Kidney tubule cell (primary cell): ENCODE results near the gene MYLIP.
A peak's percentile ranks its signal among the peaks of the same experiment; 100 is the strongest.

Experiments
- DNase-seq: peaks from one replicate; pipeline ENCODE4 v3.0.0-alpha.2; 2018; ENCODE audit warnings: low spot score

Gene MYLIP

GRCh38 chr6:16141514-16141913 is 12.6 kb downstream of the MYLIP start:
- DNase-seq = no peak

DNA sequence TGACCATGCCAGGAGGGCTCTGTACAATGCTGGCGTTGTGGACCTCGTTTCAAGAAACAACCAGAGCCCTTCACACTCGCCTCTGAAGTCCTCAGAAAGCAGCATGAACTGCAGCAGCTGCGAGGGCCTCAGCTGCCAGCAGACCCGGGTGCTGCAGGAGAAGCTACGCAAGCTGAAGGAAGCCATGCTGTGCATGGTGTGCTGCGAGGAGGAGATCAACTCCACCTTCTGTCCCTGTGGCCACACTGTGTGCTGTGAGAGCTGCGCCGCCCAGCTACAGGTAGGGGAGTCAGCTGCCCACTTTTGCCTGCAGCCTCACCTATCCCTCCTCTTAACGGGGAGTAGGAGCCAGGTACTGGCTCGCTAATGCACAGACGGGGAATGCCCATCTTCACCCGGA is 16.2 kb downstream of the MYLIP start:
- DNase-seq = no peak

- peak; percentile 79 for DNase-seq
Measured at GRCh38 chr6:16146028-16146427, 17.1 kb downstream of the MYLIP start.

DNA sequence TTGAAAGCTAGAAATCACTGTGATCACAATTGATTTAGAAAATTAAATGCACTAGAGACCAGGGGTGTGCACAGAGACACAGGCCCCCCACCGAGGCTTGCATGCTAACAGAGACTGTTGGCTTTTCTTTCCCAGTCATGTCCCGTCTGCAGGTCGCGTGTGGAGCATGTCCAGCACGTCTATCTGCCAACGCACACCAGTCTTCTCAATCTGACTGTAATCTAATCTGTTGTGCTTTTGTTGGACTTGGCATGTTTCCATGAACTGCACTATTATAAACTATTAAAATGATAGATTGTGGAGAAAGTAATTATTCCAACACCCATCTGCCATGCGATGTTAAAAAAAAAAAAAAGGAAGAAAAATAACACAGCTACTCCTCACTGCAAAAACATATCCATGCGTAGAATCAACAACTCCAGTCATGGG is 17.7 kb downstream of the MYLIP start:
- DNase-seq = no peak

GRCh38 chr6:16148498-16148897 is 19.6 kb downstream of the MYLIP start:
- DNase-seq = peak; percentile 87

DNA sequence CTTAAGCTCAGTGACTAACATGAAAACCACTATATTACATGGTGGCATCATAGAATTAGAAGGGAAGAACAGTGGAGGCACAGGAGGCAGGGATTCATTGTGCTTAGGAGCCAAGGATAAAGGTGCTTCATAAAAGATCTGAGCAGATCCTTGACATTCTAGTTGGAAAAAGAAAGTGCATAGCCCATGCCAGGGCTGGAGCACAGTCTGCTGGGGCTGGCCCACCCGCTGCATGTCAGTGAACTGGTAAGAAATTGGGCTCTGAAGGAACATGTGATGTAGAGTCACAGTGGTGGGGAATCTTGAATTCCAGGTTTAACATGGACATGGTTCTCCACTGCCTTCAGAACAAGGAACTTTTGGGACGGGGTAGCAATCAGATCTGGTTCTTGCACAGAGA is 20.4 kb downstream of the MYLIP start:
- no peak for DNase-seq

DNA sequence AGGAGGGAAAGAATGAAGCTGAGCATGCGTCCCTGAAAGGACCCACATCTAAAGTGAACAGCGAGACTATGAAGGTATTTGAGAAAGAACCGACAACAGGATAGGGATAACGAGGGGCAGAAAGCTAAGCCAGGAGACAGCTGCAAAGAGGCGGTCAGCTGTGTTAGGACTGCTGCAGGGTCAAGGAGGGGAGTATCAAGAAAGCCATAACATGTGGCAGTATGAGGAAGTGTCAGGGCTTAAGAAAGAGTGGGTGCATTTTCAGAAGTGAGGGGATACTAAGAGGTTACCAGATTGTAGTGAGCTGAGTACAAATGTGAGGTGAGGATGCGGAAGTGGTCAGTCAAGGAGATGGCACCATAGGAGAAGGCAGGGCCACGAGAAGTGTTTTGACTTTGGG is 21.2 kb downstream of the MYLIP start:
- no peak for DNase-seq

GRCh38 chr6:16153211-16153820 is 24.4 kb downstream of the MYLIP start:
- DNase-seq = no peak

DNA sequence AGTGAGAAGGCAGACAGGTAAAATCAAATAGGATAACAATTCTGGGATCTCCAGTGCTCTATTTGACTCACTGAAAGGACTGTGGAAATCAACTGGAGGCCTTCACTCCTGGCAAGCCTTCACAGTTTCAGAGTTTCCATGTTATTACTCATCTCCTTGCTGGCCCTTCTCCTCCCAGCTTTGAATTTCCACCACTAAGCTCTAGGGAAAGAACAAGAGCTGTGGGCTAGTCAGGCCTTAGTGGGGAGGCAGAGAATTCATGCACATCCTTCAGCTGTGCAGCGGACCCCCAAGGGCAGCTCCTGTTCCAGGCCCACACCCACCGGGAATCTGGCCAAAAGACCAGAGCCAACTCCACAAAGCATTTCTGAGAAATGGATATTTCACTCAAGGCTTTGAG is 26.0 kb downstream of the MYLIP start:
- DNase-seq = peak; percentile 48

- DNase-seq = no peak
Measured at GRCh38 chr6:16157492-16157891, 28.6 kb downstream of the MYLIP start.

- DNase-seq = no peak
Measured at GRCh38 chr6:16157909-16158308, 29.0 kb downstream of the MYLIP start.

GRCh38 chr6:16158943-16159557 is 30.2 kb downstream of the MYLIP start:
- DNase-seq = no peak

GRCh38 chr6:16160794-16161193 is 31.9 kb downstream of the MYLIP start:
- DNase-seq = no peak

GRCh38 chr6:16162003-16162402 is 33.1 kb downstream of the MYLIP start:
- DNase-seq = no peak

DNA sequence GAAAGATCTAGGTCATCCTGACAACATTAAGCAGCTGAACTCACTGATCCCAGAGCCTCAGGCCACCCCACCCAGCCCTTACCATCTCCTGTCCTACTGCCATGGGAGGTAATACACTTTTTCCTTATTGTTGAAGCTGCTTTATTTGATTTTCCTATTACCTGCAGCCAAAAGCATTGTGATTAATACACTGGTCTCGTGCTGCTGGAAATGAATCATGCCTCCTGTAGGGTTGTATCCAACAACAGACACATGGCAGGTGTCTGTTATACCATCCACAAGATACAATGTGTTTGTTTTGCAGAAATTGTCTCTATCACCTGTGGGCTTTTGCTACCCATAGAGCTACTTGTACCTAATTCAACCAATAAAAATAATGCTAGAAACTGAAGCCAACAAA is 34.2 kb downstream of the MYLIP start:
- DNase-seq = peak; percentile 26

DNA sequence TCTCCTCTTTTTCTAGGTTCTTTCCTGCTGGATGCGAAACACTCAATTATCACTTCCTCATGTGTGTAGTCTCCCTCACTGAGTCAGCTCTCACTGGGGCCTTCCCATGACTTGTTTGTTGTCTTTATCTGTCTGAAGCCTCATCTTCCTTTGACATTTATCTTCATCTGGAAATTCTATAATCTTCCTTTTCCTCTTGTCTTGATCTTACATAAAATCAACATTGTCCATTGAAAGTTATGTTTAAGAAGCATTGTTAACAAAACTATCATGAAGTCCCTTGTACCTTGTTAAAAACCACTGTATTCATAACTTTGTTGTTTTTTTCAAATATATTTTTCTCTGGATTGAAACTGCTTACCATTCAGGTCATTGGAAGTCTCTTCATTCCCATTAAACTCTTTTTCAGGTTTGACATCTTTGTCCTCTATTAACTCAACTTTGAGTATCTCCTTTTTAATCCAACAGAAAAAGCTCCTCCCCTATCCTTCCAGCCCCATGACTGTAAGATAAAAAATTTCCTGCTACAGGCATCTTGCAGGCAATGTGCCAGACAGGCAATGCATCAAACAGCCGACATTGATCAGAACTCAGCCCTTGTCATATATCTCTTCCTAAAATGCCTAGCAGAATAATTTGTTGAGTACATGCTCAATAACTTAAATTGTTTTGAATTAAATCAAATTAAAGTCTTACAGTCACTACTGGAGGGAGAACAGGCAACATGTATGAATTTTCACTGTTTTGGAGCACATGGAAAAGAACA is 34.8 kb downstream of the MYLIP start:
- peak; percentile 48 for DNase-seq

GRCh38 chr6:16165641-16166040 is 36.8 kb downstream of the MYLIP start:
- DNase-seq = no peak

DNA sequence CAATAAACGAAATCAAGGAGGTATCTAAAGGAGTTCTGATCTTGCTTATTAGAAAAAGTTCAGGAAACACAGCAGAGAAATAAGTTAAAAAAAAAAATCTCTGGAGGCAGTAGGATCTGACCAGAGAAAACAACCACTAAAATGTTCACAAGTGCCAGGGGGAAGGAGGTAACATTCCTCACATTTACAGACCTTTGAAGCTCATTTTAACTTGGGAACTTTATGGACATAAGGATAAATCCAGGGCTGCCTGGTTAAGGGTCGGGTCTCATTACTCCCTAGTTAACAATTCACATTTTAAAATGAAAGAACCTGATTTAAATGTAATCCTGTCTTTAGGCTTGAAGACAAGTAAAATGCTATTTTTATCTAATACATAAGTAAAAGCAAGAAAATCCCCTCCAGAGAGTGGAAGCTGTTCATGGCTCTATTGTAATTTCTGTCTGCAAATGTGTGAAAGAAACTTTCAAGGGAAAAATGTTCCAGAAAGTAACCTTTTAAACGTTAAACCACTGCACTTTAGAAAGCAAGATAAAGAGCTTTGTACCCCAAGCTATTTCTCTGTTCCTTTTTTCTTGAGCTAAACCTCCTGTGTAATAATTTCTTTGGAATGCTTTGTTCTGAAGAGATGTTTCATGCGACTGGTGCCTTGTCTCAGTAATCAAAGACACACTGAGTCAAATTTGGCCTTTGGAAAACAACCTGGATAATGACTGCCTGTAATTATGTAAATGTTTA is 38.2 kb downstream of the MYLIP start:
- DNase-seq = no peak

- no peak for DNase-seq
Measured at GRCh38 chr6:16168121-16168520, 39.2 kb downstream of the MYLIP start.

DNA sequence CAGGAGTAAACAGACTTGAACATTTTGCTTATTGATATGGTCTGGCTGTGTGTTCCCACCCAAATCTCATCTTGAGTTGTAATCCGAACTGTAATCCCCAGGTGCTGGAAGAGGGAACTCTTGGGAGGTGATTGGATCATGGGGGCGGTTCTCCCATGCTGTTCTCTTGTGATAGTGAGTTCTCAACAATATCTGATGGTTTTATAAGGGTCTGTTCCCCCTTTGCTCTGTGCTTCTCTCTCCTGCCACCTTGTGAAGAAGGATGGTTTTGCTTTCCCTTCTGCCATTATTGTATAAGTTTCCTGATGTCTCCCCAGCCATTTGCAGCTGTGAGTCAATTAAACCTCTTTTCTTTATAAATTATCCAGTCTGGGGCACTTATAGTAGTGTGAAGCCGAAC is 40.0 kb downstream of the MYLIP start:
- peak; percentile 9 for DNase-seq

GRCh38 chr6:16171400-16171799 is 42.5 kb downstream of the MYLIP start:
- DNase-seq = no peak

DNA sequence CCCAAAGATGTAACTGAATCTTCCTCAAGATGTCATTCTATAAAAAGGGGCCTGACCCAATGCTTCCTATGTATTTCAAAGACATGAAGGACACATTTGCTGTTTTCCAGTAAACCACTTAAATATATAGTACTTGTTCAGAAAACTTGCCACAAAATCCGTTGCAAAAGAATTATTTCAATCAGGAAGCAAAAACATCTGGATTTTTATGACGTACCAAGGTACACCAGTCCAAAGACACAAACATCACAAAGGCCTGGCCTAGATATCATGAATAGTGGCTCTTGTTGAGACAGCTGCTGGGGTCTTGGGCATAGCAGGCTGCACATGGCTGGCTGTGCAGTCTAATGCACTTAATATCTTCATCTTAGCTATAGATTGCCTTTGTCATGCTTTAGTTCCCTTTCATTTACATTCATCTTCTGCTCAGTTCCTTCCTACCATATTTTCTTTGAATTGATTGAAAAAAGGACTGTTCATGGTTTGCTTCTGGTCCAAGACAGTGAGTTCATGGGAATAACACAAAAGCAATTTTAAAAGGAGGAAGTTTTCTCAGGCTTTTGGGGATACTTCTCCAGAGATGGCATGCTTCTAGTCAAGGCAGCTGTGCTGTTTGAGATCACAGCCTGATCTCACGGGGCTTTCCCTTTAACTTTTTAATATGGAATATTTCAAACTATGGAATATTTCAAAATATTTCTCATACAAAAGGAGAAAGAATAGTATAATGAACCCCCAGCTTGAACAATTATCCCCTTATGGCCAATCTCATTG is 44.5 kb downstream of the MYLIP start:
- DNase-seq = no peak
